Breast epithelium (tissue), 3 donors: ENCODE measurements around the gene POP7.

Experiments used
- CTCF ChIP-seq, 3 donors: fragments of 450-650 bp; IDR thresholded peaks; one replicate each; pipeline ENCODE4 v1.5.1; 2016 to 2017; ENCODE audit warnings: antibody characterized with exemption in 3 of 3, mild to moderate bottlenecking in 3 of 3, moderate library complexity in 3 of 3
- POLR2A ChIP-seq: fragments of 450-650 bp; IDR thresholded peaks from one replicate; pipeline ENCODE4 v1.6.1; 2016; ENCODE audit warnings: antibody characterized with exemption, mild to moderate bottlenecking, moderate library complexity
- POLR2AphosphoS5 ChIP-seq, 3 donors: sonication (generic); formaldehyde crosslinking; IDR thresholded peaks; one replicate each; pipeline ENCODE4 v1.6.1; 2017; ENCODE audit warnings: antibody characterized with exemption in 3 of 3

GRCh38 chr7:100731937-100732636 is 26.2 kb downstream of the POP7 start:
- TF ChIP-seq CTCF (IDR thresholded peaks at IDR 0.05) (no peak), POLR2AphosphoS5 (IDR thresholded peaks at IDR 0.05) (no peak), POLR2A (no peak)
